ENCODE measurements around the gene ZNF530.

ZNF530 gene

GRCh38 chr19:57615346-57615745, 15.7 kb downstream of the ZNF530 start:
- no peak for DNase-seq

GRCh38 chr19:57620673-57621348, 21.1 kb downstream of the ZNF530 start:
- no peak for DNase-seq

- DNase-seq, result no peak
Measured at GRCh38 chr19:57623091-57623490, 23.4 kb downstream of the ZNF530 start.

DNA sequence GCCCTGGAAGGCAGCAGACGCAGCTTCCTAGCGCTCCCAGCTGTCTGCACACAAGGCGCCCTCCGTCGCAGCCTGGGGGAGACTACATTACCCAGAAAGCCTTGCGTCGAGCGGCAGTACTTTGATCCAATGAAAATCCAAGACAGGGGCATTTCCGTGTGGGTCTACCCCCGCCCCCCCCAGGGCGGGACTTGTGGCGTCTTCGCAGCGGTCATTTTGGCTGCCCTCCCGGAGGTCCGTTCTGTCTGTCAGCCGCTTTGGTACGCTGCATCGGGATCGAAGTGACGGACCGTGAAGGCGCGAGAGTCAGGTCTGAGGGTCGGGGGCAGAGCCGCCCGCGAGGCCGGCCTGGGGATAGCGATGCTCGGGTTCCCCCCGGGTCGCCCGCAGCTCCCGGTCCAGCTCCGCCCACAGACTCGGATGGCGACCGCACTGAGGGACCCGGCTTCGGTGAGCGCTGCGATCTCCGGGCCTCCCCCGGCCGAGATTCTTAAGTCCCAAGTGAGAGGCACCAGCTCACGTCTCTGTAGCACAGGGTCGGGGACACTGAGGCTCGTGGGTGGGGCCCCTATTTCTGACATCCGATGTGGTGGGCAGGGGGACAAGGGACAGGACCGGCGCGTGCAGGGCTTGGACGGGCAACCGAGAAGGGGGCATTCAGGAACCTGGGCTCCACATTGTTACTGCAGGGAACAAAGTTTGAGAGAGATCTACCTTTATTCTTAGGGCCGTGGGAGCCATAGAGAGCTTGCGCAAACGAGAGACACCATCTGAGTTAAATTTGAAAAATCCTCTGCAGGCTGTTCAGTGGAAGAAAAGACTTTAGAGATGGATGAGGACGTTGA, 33.5 kb downstream of the ZNF530 start, which contains the start of gene ZNF211:
ZNF211 (plus strand) TSS at position 182 of the 845 bp plus-strand sequence; CDS start at position 361, 179 bp downstream.
- DNase-seq, result peak; percentile 59 to 91 (median 82)

DNA sequence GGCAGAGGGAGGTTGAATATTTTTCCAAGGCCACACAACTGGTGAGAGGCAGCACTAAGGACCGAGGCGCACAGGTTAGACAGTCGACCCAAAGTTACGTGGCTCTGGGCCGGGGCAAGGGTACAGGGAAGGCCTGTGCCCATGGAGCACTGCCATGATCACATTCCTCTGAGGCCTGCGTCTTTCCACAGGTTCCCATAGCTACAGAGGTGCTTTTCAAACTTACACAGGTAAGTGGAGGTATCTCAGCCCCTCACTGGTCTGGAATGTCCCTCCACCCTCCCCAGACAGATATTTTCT, 34.1 kb downstream of the ZNF530 start:
- no peak for DNase-seq

- DNase-seq, result no peak
Measured at GRCh38 chr19:57637379-57637778, 37.7 kb downstream of the ZNF530 start.

DNA sequence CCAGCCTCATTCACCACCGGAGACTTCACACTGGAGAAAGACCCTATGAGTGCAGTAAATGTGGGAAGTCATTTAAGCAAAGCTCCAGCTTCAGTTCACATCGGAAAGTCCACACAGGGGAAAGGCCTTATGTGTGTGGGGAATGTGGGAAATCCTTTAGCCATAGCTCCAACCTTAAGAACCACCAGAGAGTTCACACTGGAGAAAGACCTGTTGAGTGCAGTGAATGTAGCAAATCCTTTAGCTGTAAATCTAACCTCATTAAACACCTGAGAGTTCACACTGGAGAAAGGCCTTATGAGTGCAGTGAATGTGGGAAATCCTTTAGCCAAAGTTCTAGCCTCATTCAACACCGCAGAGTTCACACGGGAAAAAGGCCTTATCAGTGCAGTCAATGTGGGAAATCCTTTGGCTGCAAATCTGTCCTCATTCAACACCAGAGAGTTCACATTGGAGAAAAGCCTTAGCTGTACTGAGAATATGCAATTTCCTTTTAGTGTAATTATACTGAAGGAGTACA, 42.1 kb downstream of the ZNF530 start:
- DNase-seq, result no peak

GRCh38 chr19:57642396-57643046, 42.8 kb downstream of the ZNF530 start:
- DNase-seq, result no peak

- no peak for DNase-seq
Measured at GRCh38 chr19:57643734-57644133, 44.0 kb downstream of the ZNF530 start.

DNA sequence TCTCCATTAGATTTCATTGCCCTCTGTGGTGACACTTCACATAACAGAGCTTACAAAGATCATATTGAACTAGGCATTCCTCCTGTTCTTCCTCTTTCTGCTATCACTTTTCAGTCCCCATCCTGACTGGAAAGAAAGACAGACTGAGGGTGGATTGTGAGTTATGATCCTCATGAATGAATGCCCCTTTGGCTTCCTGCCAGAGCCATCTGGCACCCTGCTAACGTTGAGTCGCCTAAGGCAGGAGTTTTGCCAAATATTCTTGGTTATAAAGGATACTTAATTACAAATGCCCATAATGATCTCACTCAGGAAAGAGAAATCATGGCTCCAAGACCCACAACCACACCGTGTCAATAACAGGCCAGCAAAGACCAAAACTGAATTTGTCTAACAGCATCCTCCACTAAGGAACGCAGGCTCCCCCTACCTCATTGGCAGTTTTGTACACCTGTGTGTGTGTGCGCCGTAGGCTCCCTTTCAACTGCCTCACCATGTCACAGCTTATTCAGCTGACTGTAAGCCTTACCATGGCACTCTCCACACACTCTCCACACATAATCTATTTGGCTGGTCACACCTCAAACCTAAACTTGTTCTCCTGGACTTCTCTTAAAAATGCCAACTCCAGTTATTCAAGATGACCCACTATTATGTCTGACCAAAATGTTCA, 48.8 kb downstream of the ZNF530 start:
- DNase-seq, result no peak

- no peak for DNase-seq
Measured at GRCh38 chr19:57651654-57651996, 51.9 kb downstream of the ZNF530 start.

GRCh38 chr19:57653689-57654088, 54.0 kb downstream of the ZNF530 start:
- DNase-seq, result no peak

- no peak for DNase-seq
Measured at GRCh38 chr19:57655443-57655842, 55.8 kb downstream of the ZNF530 start.

DNA sequence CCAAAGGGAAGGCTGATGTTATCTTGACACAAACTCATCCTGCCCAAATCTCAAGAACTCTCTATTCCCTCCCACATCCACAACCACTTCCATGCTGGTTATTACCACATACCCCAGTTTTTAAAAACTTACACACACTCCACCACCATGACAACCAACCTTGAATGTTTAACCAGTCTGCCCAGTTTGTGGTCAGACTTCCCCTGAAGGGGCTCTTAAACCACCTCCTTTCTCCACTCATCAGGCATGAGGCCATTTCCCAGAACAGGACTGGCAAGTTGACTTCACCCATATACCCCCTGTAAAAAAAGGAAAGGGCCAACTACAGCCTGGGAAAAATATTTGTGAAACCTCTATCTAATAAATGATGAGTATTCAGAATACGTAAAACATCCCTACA, 56.7 kb downstream of the ZNF530 start:
- no peak for DNase-seq

Measured in T-helper 1 cell (primary cell).